ENCODE measurements around the gene TMEM59. TPM values are rescaled to one million over a fixed set of nuclear protein-coding genes. Genes with fewer than 3 reads are reported as not detected.

The TMEM59 gene
- total RNA-seq, 1 experiment from 2014 or later = 73.5 TPM

DNA sequence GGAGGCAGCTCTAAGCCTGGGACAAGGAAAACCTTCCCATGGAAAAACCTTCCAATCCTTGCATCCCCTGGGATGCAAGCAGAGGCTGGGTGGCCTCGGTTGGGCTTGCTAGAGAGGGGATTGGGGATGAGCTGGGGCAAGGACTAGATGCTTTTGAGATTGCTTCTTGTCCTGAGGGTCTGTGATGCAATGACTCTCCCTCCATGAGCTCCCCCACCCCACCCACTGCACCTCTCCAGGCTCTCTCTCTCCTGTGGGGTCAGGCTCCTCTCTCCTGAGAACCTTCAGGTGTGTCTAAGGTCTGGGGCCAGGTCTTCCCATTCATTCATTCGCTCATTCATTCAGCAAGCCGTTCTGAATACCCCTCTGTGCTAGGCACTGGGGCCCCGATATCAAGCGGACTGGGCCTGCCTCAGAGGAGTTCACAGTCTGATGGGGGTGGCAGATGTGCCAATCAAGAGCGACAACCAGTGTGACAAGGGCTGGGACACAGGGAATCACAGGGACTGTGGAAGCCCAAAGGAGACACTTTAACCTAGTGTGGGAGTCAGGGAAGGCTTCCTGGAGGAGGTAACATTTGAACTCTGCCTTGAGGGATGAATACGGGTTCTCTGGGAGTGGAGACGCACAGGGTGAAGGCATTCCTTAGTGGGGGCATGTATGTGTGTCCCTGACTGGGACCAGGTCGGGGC is 41.5 kb downstream of the TMEM59 start:
- no peak for DNase-seq (ENCODE audit: low spot score)
- Histone ChIP-seq H3K36me3 (ENCODE audit: insufficient read depth, low read length, poor library complexity, severe bottlenecking) (no peaks in the 10 kb centered on the region), H3K9me3 (ENCODE audit: low read depth, low read length, poor library complexity, severe bottlenecking) (no peaks in the 10 kb centered on the region), H3K27me3 (replicated peaks; ENCODE audit: insufficient read depth, low read depth, low read length, poor library complexity) (no peaks in the 10 kb centered on the region), H3K4me1 (ENCODE audit: insufficient read depth, low read length, poor library complexity, severe bottlenecking) (no peaks in the 10 kb centered on the region), H3K27ac (ENCODE audit: low read depth, low read length, poor library complexity, severe bottlenecking) (no peak overlapping the region), H3K4me3 (ENCODE audit: low read depth, low read length, poor library complexity, severe bottlenecking) (no peak overlapping the region)
- no peak for TF ChIP-seq EZH2 (IDR thresholded peaks at IDR 0.05; ENCODE audit: borderline replicate concordance, low read depth, low read length, poor library complexity, severe bottlenecking)
- TF ChIP-seq CTCF (conservative IDR thresholded peaks at IDR 0.05; ENCODE audit: low read depth, low read length) = no peak
- no TSS peak for BruUV-seq (replicated peaks)
- intact Hi-C loops (cut with micrococcal nuclease; ENCODE audit: unreplicated experiment) = no loop called here
- POLR2A ChIA-PET (ENCODE audit: low non-redundant PET) = no interaction called here
- CTCF ChIA-PET = no interaction called here

- H3K4me1 ChIP-seq (ENCODE audit: insufficient read depth, low read length, poor library complexity, severe bottlenecking) = no peaks in the 10 kb centered on the region
- no TSS peak for BruUV-seq (replicated peaks)
- H3K27me3 ChIP-seq (replicated peaks; ENCODE audit: insufficient read depth, low read depth, low read length, poor library complexity) = no peaks in the 10 kb centered on the region
- CTCF ChIA-PET = no interaction called here
- intact Hi-C loops (cut with micrococcal nuclease; ENCODE audit: unreplicated experiment) = no loop called here
- POLR2A ChIA-PET (ENCODE audit: low non-redundant PET) = no interaction called here
- no peak overlapping the region for H3K27ac ChIP-seq (ENCODE audit: low read depth, low read length, poor library complexity, severe bottlenecking)
- H3K4me3 ChIP-seq (ENCODE audit: low read depth, low read length, poor library complexity, severe bottlenecking) = no peak overlapping the region
- no peaks in the 10 kb centered on the region for H3K36me3 ChIP-seq (ENCODE audit: insufficient read depth, low read length, poor library complexity, severe bottlenecking)
- TF ChIP-seq CTCF (conservative IDR thresholded peaks at IDR 0.05; ENCODE audit: low read depth, low read length) = no peak
- TF ChIP-seq EZH2 (IDR thresholded peaks at IDR 0.05; ENCODE audit: borderline replicate concordance, low read depth, low read length, poor library complexity, severe bottlenecking) = no peak
- no peak for DNase-seq (ENCODE audit: low spot score)
- no peaks in the 10 kb centered on the region for H3K9me3 ChIP-seq (ENCODE audit: low read depth, low read length, poor library complexity, severe bottlenecking)
These were observed 42.4 kb downstream of the TMEM59 start for GRCh38 chr1:54010415-54011117.

- no peaks in the 10 kb centered on the region for H3K4me1 ChIP-seq (ENCODE audit: insufficient read depth, low read length, poor library complexity, severe bottlenecking)
- H3K4me3 ChIP-seq (ENCODE audit: low read depth, low read length, poor library complexity, severe bottlenecking) = no peak overlapping the region
- H3K27me3 ChIP-seq (replicated peaks; ENCODE audit: insufficient read depth, low read depth, low read length, poor library complexity) = no peaks in the 10 kb centered on the region
- no peaks in the 10 kb centered on the region for H3K36me3 ChIP-seq (ENCODE audit: insufficient read depth, low read length, poor library complexity, severe bottlenecking)
- POLR2A ChIA-PET (ENCODE audit: low non-redundant PET) = no interaction called here
- intact Hi-C loops (cut with micrococcal nuclease; ENCODE audit: unreplicated experiment) = no loop called here
- no peak for DNase-seq (ENCODE audit: low spot score)
- H3K27ac ChIP-seq (ENCODE audit: low read depth, low read length, poor library complexity, severe bottlenecking) = no peak overlapping the region
- H3K9me3 ChIP-seq (ENCODE audit: low read depth, low read length, poor library complexity, severe bottlenecking) = no peaks in the 10 kb centered on the region
- BruUV-seq (replicated peaks) = no TSS peak
- no peak for TF ChIP-seq CTCF (conservative IDR thresholded peaks at IDR 0.05; ENCODE audit: low read depth, low read length)
- no peak for TF ChIP-seq EZH2 (IDR thresholded peaks at IDR 0.05; ENCODE audit: borderline replicate concordance, low read depth, low read length, poor library complexity, severe bottlenecking)
- CTCF ChIA-PET = no interaction called here
These were observed 43.6 kb downstream of the TMEM59 start for GRCh38 chr1:54009406-54009805.

Data from A673 (cell line).